ENCODE measurements around the gene SNX30.

Gene SNX30

DNA sequence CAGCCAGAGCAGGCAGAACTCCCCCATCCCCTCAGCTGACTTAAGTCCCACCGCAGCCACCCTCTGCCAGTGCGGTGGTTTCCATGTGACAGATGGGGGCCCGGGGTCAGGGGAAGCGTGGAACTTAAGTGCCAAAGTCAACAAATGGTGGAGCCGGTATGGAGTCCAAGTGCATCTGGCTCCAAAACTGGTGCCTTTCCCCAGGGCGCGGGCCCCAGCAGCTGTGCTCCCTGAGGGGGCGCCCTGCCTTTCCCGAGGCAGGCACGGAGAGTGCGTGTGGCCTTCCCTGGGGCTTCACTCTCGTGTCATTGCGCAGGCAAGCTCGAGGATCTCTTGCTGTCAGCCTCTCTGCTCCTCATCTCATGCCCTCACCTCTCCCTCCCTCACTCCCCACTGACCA is 106.3 kb downstream of the SNX30 start:
- H3K27me3 ChIP-seq (ENCODE audit: control insufficient read depth, insufficient read depth, low read length) = no peaks in the 10 kb centered on the region
- no peaks in the 10 kb centered on the region for H3K36me3 ChIP-seq (ENCODE audit: control insufficient read depth, insufficient read depth, low read length)
- no peak overlapping the region for H3K27ac ChIP-seq
- H3K79me2 ChIP-seq = no peaks in the 10 kb centered on the region
- no peaks in the 10 kb centered on the region for H3K9me3 ChIP-seq (ENCODE audit: control insufficient read depth, low read length)
- no peaks in the 10 kb centered on the region for H3K4me1 ChIP-seq
- H3K9ac ChIP-seq = no peak overlapping the region
- no peak overlapping the region for H3K4me2 ChIP-seq (ENCODE audit: low read length)
- TF ChIP-seq, protein P1, sequence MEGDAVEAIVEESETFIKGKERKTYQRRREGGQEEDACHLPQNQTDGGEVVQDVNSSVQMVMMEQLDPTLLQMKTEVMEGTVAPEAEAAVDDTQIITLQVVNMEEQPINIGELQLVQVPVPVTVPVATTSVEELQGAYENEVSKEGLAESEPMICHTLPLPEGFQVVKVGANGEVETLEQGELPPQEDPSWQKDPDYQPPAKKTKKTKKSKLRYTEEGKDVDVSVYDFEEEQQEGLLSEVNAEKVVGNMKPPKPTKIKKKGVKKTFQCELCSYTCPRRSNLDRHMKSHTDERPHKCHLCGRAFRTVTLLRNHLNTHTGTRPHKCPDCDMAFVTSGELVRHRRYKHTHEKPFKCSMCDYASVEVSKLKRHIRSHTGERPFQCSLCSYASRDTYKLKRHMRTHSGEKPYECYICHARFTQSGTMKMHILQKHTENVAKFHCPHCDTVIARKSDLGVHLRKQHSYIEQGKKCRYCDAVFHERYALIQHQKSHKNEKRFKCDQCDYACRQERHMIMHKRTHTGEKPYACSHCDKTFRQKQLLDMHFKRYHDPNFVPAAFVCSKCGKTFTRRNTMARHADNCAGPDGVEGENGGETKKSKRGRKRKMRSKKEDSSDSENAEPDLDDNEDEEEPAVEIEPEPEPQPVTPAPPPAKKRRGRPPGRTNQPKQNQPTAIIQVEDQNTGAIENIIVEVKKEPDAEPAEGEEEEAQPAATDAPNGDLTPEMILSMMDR (IDR thresholded peaks at IDR 0.05) = no peak
- H3K4me3 ChIP-seq (ENCODE audit: low read depth, low read length) = no peak overlapping the region
- no peak overlapping the region for H2AFZ ChIP-seq

DNA sequence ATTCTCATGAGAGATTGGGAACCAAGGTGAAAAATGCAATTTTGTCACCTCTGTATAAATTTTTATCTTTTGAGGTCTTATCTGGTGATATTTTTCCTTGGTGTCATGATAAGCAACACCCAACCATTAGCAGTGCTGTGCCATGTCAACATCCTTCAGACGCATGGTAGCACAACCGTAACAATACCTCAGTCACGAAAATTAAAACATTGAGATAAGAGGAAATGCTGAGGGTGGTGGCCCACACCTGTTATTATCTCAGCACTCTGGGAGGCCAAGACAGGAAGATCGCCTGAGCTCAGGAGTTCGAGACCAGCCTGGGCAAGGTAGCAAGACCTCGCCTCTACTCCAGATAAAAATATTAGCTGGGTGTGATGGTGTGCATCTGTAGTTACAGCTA is 107.4 kb downstream of the SNX30 start:
- Histone ChIP-seq H3K27ac (no peak overlapping the region), H3K27me3 (ENCODE audit: control insufficient read depth, insufficient read depth, low read length) (no peaks in the 10 kb centered on the region), H3K9me3 (ENCODE audit: control insufficient read depth, low read length) (no peaks in the 10 kb centered on the region), H3K79me2 (no peaks in the 10 kb centered on the region), H3K9ac (no peak overlapping the region), H2AFZ (no peak overlapping the region), H3K36me3 (ENCODE audit: control insufficient read depth, insufficient read depth, low read length) (no peaks in the 10 kb centered on the region), H3K4me2 (ENCODE audit: low read length) (no peak overlapping the region), H3K4me1 (no peaks in the 10 kb centered on the region), H3K4me3 (ENCODE audit: low read depth, low read length) (no peak overlapping the region)
- TF ChIP-seq, protein P1 (IDR thresholded peaks at IDR 0.05) = no peak

DNA sequence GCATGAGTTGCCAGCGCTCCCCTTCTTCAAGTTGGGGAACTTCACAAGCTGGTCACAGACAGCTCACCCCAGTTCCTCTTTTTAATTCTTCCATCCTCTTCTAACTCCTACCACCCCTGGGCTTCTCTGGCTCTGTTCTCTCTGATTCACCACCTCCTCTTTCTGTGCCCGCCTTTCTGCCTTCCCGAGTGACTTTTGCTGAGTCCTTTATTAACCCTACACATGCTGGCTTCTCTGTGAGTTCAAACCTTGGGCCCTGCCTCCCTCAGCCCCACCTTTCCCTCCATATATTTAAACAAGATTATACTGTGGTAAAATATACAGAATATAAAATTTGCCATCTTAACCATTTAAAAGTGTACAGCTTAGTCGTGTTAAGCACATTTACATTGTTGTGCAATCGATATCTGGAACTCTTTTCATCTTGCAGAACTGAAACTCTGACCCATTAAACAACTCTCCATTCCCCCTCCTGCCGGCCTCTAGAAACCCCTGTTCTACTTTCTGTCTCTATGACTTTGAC is 108.1 kb downstream of the SNX30 start:
- no peak overlapping the region for H3K27ac ChIP-seq
- no peaks in the 10 kb centered on the region for H3K79me2 ChIP-seq
- TF ChIP-seq, protein P1 (IDR thresholded peaks at IDR 0.05) = no peak
- no peaks in the 10 kb centered on the region for H3K9me3 ChIP-seq (ENCODE audit: control insufficient read depth, low read length)
- no peaks in the 10 kb centered on the region for H3K27me3 ChIP-seq (ENCODE audit: control insufficient read depth, insufficient read depth, low read length)
- H3K4me3 ChIP-seq (ENCODE audit: low read depth, low read length) = no peak overlapping the region
- no peaks in the 10 kb centered on the region for H3K36me3 ChIP-seq (ENCODE audit: control insufficient read depth, insufficient read depth, low read length)
- H3K4me1 ChIP-seq = no peaks in the 10 kb centered on the region
- H3K4me2 ChIP-seq (ENCODE audit: low read length) = no peak overlapping the region
- H2AFZ ChIP-seq = no peak overlapping the region
- no peak overlapping the region for H3K9ac ChIP-seq

DNA sequence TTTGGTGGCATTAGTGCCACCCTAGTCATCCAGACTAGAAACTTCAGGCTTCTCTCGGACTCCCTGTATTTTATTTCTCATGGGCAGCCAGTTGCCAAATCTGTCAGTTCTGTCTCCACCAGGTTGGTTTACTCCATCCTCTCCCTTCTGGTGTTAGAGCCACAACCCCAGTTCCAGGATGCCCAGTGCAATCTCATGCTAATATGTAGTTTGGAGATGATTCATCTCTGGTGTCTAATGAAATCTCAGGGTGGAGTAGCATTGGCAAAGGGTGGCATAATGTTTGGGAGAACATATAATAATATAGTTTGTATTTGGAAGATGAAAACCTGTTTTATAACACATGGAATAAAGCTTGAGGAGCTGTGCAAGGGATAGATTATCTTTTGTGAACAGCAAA is 109.9 kb downstream of the SNX30 start:
- Histone ChIP-seq H3K9me3 (ENCODE audit: control insufficient read depth, low read length) (no peaks in the 10 kb centered on the region), H3K4me1 (no peaks in the 10 kb centered on the region), H3K9ac (no peak overlapping the region), H3K27me3 (ENCODE audit: control insufficient read depth, insufficient read depth, low read length) (no peaks in the 10 kb centered on the region), H3K4me2 (ENCODE audit: low read length) (no peak overlapping the region), H3K36me3 (ENCODE audit: control insufficient read depth, insufficient read depth, low read length) (no peaks in the 10 kb centered on the region), H3K79me2 (no peaks in the 10 kb centered on the region), H2AFZ (no peak overlapping the region), H3K4me3 (ENCODE audit: low read depth, low read length) (no peak overlapping the region), H3K27ac (no peak overlapping the region)
- TF ChIP-seq, protein P1 (IDR thresholded peaks at IDR 0.05) = no peak

DNA sequence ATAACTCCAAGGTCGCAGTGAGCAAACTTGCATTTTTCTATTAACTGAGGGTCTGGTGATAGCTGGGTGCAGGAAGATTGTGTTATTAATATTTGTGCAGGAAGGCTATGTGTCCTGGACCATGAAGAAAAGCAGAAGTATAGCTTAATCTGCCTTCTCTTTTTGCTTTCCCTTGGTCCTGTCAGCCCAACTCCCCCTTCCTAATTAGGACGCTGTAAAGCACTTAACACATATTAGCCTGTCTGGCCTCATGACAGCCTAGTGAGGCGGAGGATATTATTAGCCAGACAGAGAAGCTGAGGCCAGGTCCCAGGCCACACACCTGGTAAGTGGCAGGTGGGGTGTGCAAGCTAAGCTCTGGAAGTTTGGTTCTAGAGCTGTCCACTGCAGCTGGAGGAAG is 110.6 kb downstream of the SNX30 start:
- Histone ChIP-seq H2AFZ (no peak overlapping the region), H3K27ac (no peak overlapping the region)
- TF ChIP-seq, protein P1 (IDR thresholded peaks at IDR 0.05) = no peak

More for the DNA sequence above, 110.6 kb downstream of the SNX30 start:
- no peaks in the 10 kb centered on the region for H3K9me3 ChIP-seq (ENCODE audit: control insufficient read depth, low read length)
- H3K4me1 ChIP-seq = no peaks in the 10 kb centered on the region
- H3K9ac ChIP-seq = no peak overlapping the region
- no peaks in the 10 kb centered on the region for H3K79me2 ChIP-seq
- H3K27me3 ChIP-seq (ENCODE audit: control insufficient read depth, insufficient read depth, low read length) = no peaks in the 10 kb centered on the region
- no peaks in the 10 kb centered on the region for H3K36me3 ChIP-seq (ENCODE audit: control insufficient read depth, insufficient read depth, low read length)
- H3K4me2 ChIP-seq (ENCODE audit: low read length) = no peak overlapping the region
- H3K4me3 ChIP-seq (ENCODE audit: low read depth, low read length) = no peak overlapping the region
